Bronchial epithelial cell (primary cell): ENCODE results near the gene C19orf73. TPM values are rescaled to one million over a fixed set of nuclear protein-coding genes. Genes with fewer than 3 reads are reported as not detected.
"Not testable (repeated sequence)": the region's sequence is repeated elsewhere in the genome, so short reads cannot be mapped to it uniquely, and the experiment has no call there.

Experiments used
- DNase-seq: peaks from one replicate; pipeline ENCODE4 v3.0.0-alpha.2; 2010; ENCODE audit warnings: low read depth
- FAIRE-seq: peaks from 2 replicates; lab custom pipeline; 2011; peaks lifted over from hg19 to GRCh38; lab: Jason Lieb, UNC
- H3K27me3 ChIP-seq: 2 replicates; pipeline ENCODE4 v1.5.1; 2011; ENCODE audit warnings: low read length; ENCODE audit not compliant: control insufficient read depth, insufficient read depth
- H3K36me3 ChIP-seq: 2 replicates; pipeline ENCODE4 v1.5.1; 2011; ENCODE audit warnings: low read length; ENCODE audit not compliant: control insufficient read depth, insufficient read depth
- H3K4me3 ChIP-seq: 2 replicates; pipeline ENCODE4 v1.5.1; 2011; ENCODE audit warnings: mild to moderate bottlenecking, low read depth, low read length, control low read depth
- total RNA-seq: library from RNA; depleted of rRNA; stranded (reverse); fragments of >200 nt; gene quantifications from 2 replicates; pipeline ENCODE4 v1.2.1, GENCODE V29; 2014
- TF ChIP-seq, protein P1 (sequence below): IDR thresholded peaks from 2 replicates; pipeline ENCODE4 v1.5.1; 2011; ENCODE audit warnings: mild to moderate bottlenecking, moderate library complexity, low read length, control low read depth, inconsistent platforms; ENCODE audit not compliant: insufficient read depth, severe bottlenecking

Gene C19orf73
- total RNA-seq, 1 donor from 2014 or later = 0.53 TPM

DNA sequence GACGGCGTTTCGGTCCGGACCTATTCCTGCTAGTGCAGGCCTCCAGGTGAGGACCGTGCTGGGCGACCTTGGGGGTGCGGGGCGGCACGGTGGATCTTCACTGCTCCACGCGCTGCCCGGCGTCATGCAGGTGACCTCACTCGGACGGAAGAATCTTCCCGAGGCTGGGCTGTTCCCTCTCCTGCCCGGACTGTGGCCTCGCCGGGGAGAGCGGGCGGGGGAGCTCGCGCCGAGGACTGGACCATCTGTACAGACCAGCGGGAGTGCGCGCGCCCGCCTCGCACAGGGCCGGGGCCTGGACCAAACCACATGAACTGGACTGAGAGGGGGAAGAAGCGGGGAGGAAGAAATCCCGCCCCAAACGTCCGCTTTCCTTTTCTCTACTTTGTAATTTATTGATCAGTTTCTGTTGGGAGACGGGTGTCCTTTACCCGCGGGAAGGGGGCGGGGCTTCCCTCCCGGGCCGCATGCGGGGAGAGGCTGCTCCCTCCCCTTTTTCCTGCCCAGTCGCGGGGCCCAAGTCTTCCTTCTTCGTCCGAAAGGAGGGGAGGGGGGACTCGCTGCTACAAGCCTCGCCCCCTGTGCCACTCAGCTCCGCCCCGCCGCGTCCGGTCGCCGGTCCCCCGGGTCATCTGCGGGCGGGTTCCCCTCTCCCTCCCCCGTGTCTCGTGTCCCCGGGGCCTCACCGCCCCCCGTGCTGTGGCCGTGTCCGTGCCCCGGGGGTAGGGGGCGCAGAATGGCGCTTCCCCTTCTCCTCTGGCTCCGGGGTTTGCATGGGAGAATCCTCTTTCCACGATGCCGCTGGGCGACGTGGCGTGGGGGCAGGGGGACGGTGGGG, 31.4 kb upstream of the C19orf73 start:
- TF ChIP-seq, protein P1, sequence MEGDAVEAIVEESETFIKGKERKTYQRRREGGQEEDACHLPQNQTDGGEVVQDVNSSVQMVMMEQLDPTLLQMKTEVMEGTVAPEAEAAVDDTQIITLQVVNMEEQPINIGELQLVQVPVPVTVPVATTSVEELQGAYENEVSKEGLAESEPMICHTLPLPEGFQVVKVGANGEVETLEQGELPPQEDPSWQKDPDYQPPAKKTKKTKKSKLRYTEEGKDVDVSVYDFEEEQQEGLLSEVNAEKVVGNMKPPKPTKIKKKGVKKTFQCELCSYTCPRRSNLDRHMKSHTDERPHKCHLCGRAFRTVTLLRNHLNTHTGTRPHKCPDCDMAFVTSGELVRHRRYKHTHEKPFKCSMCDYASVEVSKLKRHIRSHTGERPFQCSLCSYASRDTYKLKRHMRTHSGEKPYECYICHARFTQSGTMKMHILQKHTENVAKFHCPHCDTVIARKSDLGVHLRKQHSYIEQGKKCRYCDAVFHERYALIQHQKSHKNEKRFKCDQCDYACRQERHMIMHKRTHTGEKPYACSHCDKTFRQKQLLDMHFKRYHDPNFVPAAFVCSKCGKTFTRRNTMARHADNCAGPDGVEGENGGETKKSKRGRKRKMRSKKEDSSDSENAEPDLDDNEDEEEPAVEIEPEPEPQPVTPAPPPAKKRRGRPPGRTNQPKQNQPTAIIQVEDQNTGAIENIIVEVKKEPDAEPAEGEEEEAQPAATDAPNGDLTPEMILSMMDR = no peak
- no peaks in the 10 kb centered on the region for H3K36me3 ChIP-seq
- H3K27me3 ChIP-seq = no peaks in the 10 kb centered on the region
- peak overlapping the region; percentile 67 for H3K4me3 ChIP-seq
- peak; percentile 33 for DNase-seq
- no peak for FAIRE-seq

DNA sequence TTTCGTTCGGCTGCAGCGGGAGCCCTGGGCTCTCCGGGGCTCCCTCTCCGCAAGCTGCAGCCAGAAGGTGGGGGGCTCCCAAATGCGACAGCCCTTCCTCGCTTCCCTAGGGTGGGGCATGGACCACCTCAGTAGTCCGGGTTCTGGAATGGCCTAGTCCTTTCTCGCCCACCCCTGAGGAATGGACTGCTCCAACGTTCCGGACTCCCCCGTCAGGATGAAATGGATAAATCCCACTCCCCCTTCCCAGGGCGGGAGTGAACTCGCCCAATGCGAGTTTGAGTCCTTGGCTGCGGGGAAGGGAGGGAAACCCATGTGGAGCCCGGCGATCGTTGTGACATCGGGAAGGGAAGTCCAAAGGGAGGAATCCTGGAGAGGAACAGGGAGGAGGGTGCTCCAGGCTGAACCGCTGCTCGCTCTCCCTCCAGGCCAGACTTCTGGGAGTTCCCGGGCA, 30.7 kb upstream of the C19orf73 start:
- FAIRE-seq = no peak
- DNase-seq = peak; percentile 41
- TF ChIP-seq, protein P1 = no peak
- Histone ChIP-seq H3K27me3 (no peaks in the 10 kb centered on the region), H3K36me3 (no peaks in the 10 kb centered on the region), H3K4me3 (peak overlapping the region; percentile 67)

DNA sequence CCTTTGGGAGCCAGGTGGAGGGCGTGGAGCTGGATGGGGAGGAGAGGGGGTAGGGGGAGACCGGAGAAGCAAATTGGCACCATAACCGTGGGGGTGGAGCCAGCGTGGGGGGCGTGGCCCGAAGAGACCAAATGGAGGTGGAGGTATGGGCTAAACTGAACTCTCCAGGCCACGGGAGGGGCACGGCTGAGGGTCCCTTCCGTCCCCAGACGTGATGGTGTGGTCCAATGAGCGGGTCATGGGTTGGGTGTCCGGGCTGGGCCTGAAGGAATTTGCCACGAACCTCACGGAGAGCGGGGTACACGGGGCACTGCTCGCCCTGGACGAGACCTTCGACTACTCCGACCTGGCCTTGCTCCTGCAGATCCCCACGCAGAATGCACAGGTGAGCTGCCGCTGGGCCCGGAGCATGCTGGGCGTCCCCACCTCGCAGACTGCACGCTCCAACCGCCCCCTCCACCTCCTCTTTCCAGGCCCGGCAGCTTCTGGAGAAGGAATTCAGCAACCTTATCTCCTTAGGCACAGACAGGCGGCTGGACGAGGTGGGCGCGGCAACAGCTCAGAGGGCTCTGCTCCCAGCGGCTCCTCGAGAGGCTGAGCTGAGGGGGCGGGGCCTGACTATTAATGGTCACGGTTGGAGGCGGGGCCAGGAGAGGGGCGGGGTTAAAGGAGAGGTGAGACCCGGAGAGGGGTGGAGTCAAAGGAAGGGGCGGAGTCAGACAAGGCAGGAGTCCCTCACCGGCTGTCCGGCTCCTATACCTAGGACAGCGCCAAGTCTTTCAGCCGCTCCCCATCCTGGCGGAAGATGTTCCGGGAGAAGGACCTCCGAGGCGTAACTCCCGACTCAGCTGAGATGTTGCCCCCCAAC, 30.1 kb upstream of the C19orf73 start:
- H3K36me3 ChIP-seq = no peaks in the 10 kb centered on the region
- DNase-seq (peak; percentile 88), FAIRE-seq (no peak)
- H3K4me3 ChIP-seq = peak overlapping the region; percentile 67
- TF ChIP-seq, protein P1 = no peak
- no peaks in the 10 kb centered on the region for H3K27me3 ChIP-seq

DNA sequence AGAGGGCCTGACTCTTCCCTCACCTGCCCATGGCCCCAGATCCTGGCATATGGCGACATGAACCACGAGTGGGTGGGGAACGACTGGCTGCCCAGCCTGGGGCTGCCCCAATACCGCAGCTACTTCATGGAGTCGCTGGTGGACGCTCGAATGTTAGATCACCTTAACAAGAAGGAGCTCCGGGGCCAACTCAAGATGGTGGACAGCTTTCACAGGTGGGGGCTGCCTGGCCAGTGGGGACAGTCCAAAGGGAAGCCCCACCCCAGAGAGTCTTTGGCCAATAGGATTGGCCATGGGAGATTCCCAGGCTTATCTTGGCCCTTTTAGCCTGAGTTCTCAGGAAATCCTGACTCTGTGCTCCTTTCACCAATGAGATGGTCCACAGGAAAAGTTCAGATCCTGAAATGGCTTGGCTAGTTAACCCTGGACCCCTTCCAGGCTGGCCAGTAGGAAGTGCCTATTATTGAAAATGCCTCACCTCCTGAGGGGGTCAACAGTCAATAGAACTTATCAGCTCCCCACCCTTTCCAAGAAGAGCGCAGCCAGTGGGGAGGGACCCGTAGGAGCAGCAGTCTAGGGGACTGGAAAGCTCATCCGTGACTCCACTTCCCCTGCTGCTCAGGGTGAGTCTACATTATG, 29.2 kb upstream of the C19orf73 start:
- FAIRE-seq = no peak
- TF ChIP-seq, protein P1 = no peak

DNA sequence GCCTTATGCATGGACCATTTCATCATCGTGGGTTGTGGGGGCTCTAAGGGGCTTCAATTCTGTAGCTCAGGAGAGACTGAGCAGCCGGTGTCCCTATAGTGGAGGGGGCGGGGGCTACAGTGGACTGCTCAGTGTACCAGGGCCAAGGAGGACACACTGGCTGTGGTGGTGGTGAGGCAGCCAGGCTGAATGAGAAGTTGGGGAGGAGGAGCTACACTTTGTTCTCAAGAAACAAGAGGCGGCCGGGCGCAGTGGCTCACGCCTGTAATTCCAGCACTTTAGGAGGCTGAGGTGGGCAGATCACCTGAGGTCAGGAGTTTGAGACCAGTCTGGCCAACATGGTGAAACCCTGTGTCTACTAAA, 27.4 kb upstream of the C19orf73 start:
- H3K4me3 ChIP-seq, FAIRE-seq, DNase-seq, H3K36me3 ChIP-seq, H3K27me3 ChIP-seq: not testable (repeated sequence)

More for the DNA sequence above, 29.2 kb upstream of the C19orf73 start:
- Histone ChIP-seq H3K36me3 (no peaks in the 10 kb centered on the region), H3K27me3 (no peaks in the 10 kb centered on the region), H3K4me3 (no peak overlapping the region)
- no peak for DNase-seq
